Suprapubic skin (tissue), 4 donors: ENCODE data around the gene ARL8A. TPM values are rescaled to one million over a fixed set of nuclear protein-coding genes. Genes with fewer than 3 reads are reported as not detected.
A peak's percentile ranks its signal among the peaks of the same experiment; 100 is the strongest.

ENCODE experiments used
- DNase-seq, 2 donors: peaks; one replicate each; pipeline ENCODE4 v3.0.0-alpha.2; 2019; ENCODE audit warnings: low spot score in 2 of 2
- H3K27ac ChIP-seq: fragments of 200-600 bp; sonication (generic); one replicate; pipeline ENCODE4 v1.5.1; 2019
- H3K27me3 ChIP-seq: fragments of 200-600 bp; sonication (generic); one replicate; pipeline ENCODE4 v1.5.1; 2019
- H3K36me3 ChIP-seq: fragments of 200-600 bp; sonication (generic); one replicate; pipeline ENCODE4 v1.5.1; 2019
- H3K4me1 ChIP-seq: fragments of 200-600 bp; sonication (generic); one replicate; pipeline ENCODE4 v1.5.1; 2019
- H3K4me3 ChIP-seq: fragments of 200-600 bp; sonication (generic); one replicate; pipeline ENCODE4 v1.5.1; 2019; ENCODE audit warnings: mild to moderate bottlenecking
- H3K9me3 ChIP-seq: fragments of 200-600 bp; sonication (generic); one replicate; pipeline ENCODE4 v1.5.1; 2019
- EP300 ChIP-seq: sonication (generic); formaldehyde crosslinking; IDR thresholded peaks from one replicate; pipeline ENCODE4 v1.6.1; 2017; ENCODE audit warnings: antibody characterized with exemption
- POLR2A ChIP-seq, 2 donors: fragments of 450-650 bp; IDR thresholded peaks; one replicate each; pipeline ENCODE4 v1.6.1; 2017; ENCODE audit warnings: antibody characterized with exemption in 2 of 2, mild to moderate bottlenecking in 2 of 2, moderate library complexity in 2 of 2
- POLR2AphosphoS5 ChIP-seq, 3 donors: sonication (generic); formaldehyde crosslinking; IDR thresholded peaks; one replicate each; pipeline ENCODE4 v1.6.1; 2017; ENCODE audit warnings: antibody characterized with exemption in 3 of 3
- WGBS: methylation state at CpG from one replicate; pipeline ENCODE4 v1.1.5; 2018; 5-methylcytosine and 5-hydroxymethylcytosine counted together
- total RNA-seq, 4 donors: library from RNA; depleted of rRNA; stranded (reverse); fragments of >200 nt; gene quantifications; one replicate each; pipeline ENCODE4 v1.1.0, GENCODE V29; 2016
- TF ChIP-seq, protein P1 (sequence below), 2 donors: fragments of 200-600 bp in 1 of 2; fragments of 450-650 bp in 1 of 2; sonication (generic) in 1 of 2; IDR thresholded peaks; one replicate each; pipeline ENCODE4 v1.5.1; 2016 to 2019; ENCODE audit warnings: antibody characterized with exemption in 2 of 2, mild to moderate bottlenecking in 1 of 2, moderate library complexity in 1 of 2

Gene ARL8A
- total RNA-seq, 4 donors from 2014 or later = 41.1 to 46.3 (median 43.0) TPM

DNA sequence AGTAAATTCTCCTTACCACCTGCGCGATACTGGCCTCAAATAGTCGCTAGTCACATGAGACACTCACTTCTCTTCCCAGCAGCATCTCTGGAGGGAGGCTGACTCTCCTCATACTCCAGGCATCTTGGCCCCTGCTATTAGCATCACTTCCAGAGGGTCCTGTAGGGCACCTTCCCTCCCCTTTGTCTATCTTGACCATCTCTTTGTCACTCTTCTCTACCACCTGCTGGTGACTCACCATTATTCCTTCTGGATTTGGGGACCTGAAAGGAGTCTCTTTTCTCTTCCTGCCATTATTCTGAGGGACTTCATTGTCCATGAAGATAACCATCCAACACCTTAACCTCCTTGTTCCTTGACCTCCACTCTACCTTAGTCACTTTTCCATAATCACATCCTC, 53.5 kb downstream of the ARL8A start:
- Histone ChIP-seq H3K9me3 (no peaks in the 10 kb centered on the region), H3K36me3 (no peaks in the 10 kb centered on the region), H3K4me3 (no peak overlapping the region), H3K4me1 (peaks cover 15% of the 10 kb centered on the region), H3K27ac (no peak overlapping the region), H3K27me3 (no peaks in the 10 kb centered on the region)
- 98% methylated on average over 3 of the region's 3 CpGs for WGBS
- TF ChIP-seq EP300 (no peak), POLR2AphosphoS5 (IDR thresholded peaks at IDR 0.05) (no peak), POLR2A (IDR thresholded peaks at IDR 0.05) (no peak)
- TF ChIP-seq, protein P1, sequence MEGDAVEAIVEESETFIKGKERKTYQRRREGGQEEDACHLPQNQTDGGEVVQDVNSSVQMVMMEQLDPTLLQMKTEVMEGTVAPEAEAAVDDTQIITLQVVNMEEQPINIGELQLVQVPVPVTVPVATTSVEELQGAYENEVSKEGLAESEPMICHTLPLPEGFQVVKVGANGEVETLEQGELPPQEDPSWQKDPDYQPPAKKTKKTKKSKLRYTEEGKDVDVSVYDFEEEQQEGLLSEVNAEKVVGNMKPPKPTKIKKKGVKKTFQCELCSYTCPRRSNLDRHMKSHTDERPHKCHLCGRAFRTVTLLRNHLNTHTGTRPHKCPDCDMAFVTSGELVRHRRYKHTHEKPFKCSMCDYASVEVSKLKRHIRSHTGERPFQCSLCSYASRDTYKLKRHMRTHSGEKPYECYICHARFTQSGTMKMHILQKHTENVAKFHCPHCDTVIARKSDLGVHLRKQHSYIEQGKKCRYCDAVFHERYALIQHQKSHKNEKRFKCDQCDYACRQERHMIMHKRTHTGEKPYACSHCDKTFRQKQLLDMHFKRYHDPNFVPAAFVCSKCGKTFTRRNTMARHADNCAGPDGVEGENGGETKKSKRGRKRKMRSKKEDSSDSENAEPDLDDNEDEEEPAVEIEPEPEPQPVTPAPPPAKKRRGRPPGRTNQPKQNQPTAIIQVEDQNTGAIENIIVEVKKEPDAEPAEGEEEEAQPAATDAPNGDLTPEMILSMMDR (IDR thresholded peaks at IDR 0.05) = no peak
- DNase-seq = no peak

DNA sequence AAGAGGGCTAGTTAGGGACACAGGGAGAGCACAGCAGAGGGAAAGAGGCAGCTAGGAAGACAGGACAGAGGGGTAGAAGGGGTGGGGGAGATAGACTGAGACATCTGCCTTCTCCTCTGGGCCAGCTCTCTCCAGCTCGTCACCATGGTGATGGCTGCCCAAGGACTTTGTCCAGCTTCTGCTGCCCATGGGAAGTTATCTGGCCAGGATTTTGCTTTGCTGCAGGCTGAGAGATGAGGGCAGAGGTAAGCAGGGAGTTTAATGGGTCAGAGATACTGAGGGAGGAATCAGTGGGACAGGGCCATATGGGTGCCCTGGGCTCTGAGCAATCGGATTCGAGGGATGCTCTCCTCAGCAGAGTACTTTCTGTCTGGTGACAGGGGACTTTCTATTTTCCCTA, 56.3 kb downstream of the ARL8A start:
- Histone ChIP-seq H3K4me3 (no peak overlapping the region), H3K36me3 (no peaks in the 10 kb centered on the region), H3K4me1 (peaks cover 31% of the 10 kb centered on the region), H3K9me3 (no peaks in the 10 kb centered on the region), H3K27ac (no peak overlapping the region), H3K27me3 (no peaks in the 10 kb centered on the region)
- TF ChIP-seq, protein P1 (IDR thresholded peaks at IDR 0.05) = no peak
- TF ChIP-seq POLR2AphosphoS5 (IDR thresholded peaks at IDR 0.05) = no peak
- DNase-seq = no peak
- WGBS = 89% methylated on average over 3 of the region's 3 CpGs

DNA sequence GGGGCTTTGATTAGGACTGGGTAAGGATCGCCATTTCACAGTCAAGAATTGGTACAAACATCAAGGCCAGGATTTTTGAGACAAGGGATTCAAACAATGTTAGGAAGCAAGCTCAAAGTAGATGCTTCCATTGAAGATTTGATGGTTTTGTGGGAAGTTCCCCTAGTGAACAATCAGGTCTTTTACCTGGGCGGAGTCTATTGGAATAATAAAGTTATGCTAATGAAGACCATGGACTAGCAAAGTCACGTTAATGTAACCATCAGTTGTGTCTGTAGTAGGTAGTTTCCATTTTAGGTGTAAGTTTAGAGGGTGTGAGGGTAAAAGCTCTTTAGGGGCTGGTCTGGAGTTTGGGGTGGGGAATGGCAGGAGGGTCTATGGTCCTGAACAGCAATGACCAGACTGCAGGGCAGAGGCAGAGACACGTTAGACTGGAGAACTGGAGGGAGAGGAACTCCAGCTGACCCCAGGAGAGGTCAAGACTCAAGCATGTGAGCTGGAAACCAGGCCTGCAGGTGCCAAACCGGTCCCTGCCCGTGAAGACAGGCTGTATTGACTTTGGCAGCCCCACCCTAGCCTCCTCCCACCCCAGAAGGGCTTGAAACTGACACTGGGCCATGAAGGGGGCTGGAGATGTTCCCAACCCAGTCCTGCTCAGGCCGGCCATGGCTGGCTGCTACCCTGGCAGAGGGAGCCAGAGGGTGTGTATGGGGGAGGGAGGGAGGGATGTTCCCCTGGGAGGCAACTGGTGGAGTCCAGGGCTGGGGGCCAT, 57.8 kb downstream of the ARL8A start:
- no peaks in the 10 kb centered on the region for H3K36me3 ChIP-seq
- H3K9me3 ChIP-seq = no peaks in the 10 kb centered on the region
- no peak overlapping the region for H3K4me3 ChIP-seq
- peaks cover 31% of the 10 kb centered on the region for H3K4me1 ChIP-seq
- no peak for DNase-seq
- no peaks in the 10 kb centered on the region for H3K27me3 ChIP-seq
- WGBS = 46% methylated on average over 5 of the region's 7 CpGs
- H3K27ac ChIP-seq = peak overlapping the region; percentile 67
- TF ChIP-seq POLR2A (IDR thresholded peaks at IDR 0.05) (no peak), POLR2AphosphoS5 (IDR thresholded peaks at IDR 0.05) (no peak), EP300 (no peak)
- TF ChIP-seq, protein P1 (IDR thresholded peaks at IDR 0.05) = no peak

DNA sequence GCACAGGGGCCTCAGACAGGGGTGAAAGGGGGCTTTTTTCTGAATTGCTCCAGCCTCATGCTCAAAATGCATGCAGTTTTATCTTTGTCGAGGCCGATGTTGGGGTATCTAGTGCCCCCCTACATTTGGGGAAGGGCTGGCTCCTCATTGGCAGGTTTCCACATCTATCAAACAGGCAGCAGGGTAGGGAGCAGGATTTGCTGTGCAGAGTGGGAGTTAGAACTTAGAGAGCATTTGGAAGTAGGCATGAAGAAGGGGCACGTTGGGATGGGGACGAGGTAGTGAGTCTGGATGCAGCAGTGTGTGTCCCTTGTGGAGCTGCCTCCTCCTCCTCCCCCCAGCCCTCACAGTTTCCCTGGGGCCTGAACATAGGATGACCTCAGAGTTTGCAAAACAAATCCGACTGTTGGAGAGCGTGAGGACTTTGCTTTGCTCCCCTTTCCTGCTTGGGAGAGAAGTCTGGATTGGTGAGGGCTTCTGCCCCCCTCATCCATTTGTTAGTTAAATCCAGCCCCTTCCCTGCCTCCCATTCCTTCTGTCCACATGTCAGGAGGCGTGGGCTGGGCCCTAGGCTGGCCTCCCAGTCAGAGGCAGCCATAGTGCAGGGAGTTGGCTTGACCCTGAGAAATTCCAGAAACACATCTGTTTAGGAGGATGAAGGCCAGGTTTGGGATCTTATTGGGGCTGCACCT, 58.7 kb downstream of the ARL8A start:
- Histone ChIP-seq H3K36me3 (no peaks in the 10 kb centered on the region), H3K27ac (peak overlapping the region; percentile 67), H3K4me1 (peaks cover 31% of the 10 kb centered on the region), H3K9me3 (no peaks in the 10 kb centered on the region), H3K27me3 (no peaks in the 10 kb centered on the region), H3K4me3 (no peak overlapping the region)
- TF ChIP-seq POLR2AphosphoS5 (IDR thresholded peaks at IDR 0.05) (no peak), POLR2A (IDR thresholded peaks at IDR 0.05) (no peak), EP300 (no peak)
- TF ChIP-seq, protein P1 (IDR thresholded peaks at IDR 0.05) = no peak
- no peak for DNase-seq
- WGBS = 46% methylated on average over 7 of the region's 7 CpGs
